ENCODE data around the gene SIAH1.

DNA sequence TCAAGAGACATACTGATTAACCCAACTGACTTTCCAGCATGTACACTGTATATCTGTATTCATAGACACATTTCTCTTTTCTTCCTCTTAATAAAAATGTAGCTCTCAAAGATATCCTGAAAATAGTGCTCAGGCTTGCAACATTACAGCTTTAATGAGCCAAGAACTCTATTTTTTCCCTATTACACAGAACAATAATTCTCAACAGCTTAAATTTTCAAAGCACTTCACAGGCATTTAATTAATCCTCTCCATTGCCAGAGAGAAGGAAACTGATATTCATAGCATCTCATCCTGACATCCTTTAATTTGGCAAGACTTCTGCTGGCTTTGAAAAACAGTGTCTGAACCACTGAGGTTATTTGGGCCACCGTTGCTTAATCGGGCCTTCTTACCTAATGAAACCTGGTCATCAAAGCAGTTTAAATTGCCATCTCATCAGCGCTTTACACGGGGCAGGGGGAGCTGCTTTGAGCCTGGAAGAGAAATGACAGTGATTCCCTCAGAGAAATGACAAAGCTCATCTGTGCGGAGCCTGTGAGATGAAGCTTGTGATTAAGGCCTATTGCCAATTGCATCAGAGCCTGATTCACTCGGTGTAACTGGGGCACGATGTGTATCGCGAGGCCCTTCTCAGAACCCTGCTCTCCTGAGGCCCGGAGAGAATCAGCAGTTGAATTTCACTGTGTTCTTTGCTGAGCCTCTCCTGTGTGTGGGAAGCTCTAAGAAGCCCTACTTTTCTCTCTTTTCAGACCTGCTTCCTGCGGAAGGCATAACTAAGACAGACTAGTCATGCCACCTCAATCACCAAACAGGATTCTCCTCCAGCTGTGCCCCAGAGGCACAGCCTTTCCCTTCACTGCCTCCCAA lies 8.5 kb upstream of the SIAH1 start:
- TF ChIP-seq GATA2 (IDR thresholded peaks at IDR 0.05; ENCODE audit: low read depth, low read length): peak; percentile 94
- peak; percentile 63 for TF ChIP-seq GATA3 (IDR thresholded peaks at IDR 0.05; ENCODE audit: low read depth, low read length)

All from SH-SY5Y (cell line).